Measurements from ENCODE around the gene C11orf97. TPM values are rescaled to one million over a fixed set of nuclear protein-coding genes. Genes with fewer than 3 reads are reported as not detected.

Gene C11orf97
- total and polyA plus RNA-seq, 2 of the 13 experiments (the other 11 are each of a cell fraction or from before 2014, with no cell fraction given), result 0.35 TPM; not detected in 1

- peak; percentile 56 for TF ChIP-seq XRCC5 (optimal IDR thresholded peaks at IDR 0.05; ENCODE audit: low read length)
- no peak; the same call in 1 of the 2 replicates for TF ChIP-seq HOXA5 (CRISPR knock-in tag; IDR thresholded peaks at IDR 0.05)
- TF ChIP-seq ZNF660 (CRISPR knock-in tag; IDR thresholded peaks at IDR 0.05; ENCODE audit: borderline replicate concordance, low read depth), result no peak
- no peak for TF ChIP-seq ISX (CRISPR knock-in tag; conservative IDR thresholded peaks at IDR 0.05)
- TF ChIP-seq ZNF761 (CRISPR knock-in tag; conservative IDR thresholded peaks at IDR 0.05), result no peak
- no peak for TF ChIP-seq ZNF703 (CRISPR knock-in tag; IDR thresholded peaks at IDR 0.05; ENCODE audit: borderline replicate concordance)
- peak; percentile 94 for TF ChIP-seq KMT2A (CRISPR knock-in tag; IDR thresholded peaks at IDR 0.05)
- TF ChIP-seq, protein P1, sequence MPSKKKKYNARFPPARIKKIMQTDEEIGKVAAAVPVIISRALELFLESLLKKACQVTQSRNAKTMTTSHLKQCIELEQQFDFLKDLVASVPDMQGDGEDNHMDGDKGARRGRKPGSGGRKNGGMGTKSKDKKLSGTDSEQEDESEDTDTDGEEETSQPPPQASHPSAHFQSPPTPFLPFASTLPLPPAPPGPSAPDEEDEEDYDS (CRISPR knock-in tag; IDR thresholded peaks at IDR 0.05), result peak; percentile 71
- no peak; the same call in 1 of the 2 replicates for TF ChIP-seq PITX1 (CRISPR knock-in tag; IDR thresholded peaks at IDR 0.05)
- TF ChIP-seq ZBTB8A (CRISPR knock-in tag; IDR thresholded peaks at IDR 0.05; ENCODE audit: borderline replicate concordance, low read depth), result no peak
- no peak for TF ChIP-seq ZNF34 (CRISPR knock-in tag; IDR thresholded peaks at IDR 0.05; ENCODE audit: borderline replicate concordance)
- peak; percentile 67; the same call in 1 of the 2 replicates for TF ChIP-seq GLI4 (CRISPR knock-in tag; IDR thresholded peaks at IDR 0.05; ENCODE audit: borderline replicate concordance)
- TF ChIP-seq ZNF280D (CRISPR knock-in tag; IDR thresholded peaks at IDR 0.05), result no peak
- TF ChIP-seq PTBP1 (IDR thresholded peaks at IDR 0.05; ENCODE audit: low read depth, low read length, poor library complexity, severe bottlenecking), result no peak
- no peak; the same call in 1 of the 2 replicates for TF ChIP-seq HES4 (CRISPR knock-in tag; IDR thresholded peaks at IDR 0.05; ENCODE audit: borderline replicate concordance)
- no peak for TF ChIP-seq CBX1 (IDR thresholded peaks at IDR 0.05; ENCODE audit: low read depth)
- no peak for TF ChIP-seq ZFP36L2 (CRISPR knock-in tag; IDR thresholded peaks at IDR 0.05)
- TF ChIP-seq, protein P2, sequence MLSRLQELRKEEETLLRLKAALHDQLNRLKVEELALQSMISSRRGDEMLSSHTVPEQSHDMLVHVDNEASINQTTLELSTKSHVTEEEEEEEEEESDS (CRISPR knock-in tag; IDR thresholded peaks at IDR 0.05; ENCODE audit: borderline replicate concordance), result no peak
- TF ChIP-seq, protein P3, sequence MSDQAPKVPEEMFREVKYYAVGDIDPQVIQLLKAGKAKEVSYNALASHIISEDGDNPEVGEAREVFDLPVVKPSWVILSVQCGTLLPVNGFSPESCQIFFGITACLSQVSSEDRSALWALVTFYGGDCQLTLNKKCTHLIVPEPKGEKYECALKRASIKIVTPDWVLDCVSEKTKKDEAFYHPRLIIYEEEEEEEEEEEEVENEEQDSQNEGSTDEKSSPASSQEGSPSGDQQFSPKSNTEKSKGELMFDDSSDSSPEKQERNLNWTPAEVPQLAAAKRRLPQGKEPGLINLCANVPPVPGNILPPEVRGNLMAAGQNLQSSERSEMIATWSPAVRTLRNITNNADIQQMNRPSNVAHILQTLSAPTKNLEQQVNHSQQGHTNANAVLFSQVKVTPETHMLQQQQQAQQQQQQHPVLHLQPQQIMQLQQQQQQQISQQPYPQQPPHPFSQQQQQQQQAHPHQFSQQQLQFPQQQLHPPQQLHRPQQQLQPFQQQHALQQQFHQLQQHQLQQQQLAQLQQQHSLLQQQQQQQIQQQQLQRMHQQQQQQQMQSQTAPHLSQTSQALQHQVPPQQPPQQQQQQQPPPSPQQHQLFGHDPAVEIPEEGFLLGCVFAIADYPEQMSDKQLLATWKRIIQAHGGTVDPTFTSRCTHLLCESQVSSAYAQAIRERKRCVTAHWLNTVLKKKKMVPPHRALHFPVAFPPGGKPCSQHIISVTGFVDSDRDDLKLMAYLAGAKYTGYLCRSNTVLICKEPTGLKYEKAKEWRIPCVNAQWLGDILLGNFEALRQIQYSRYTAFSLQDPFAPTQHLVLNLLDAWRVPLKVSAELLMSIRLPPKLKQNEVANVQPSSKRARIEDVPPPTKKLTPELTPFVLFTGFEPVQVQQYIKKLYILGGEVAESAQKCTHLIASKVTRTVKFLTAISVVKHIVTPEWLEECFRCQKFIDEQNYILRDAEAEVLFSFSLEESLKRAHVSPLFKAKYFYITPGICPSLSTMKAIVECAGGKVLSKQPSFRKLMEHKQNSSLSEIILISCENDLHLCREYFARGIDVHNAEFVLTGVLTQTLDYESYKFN (CRISPR knock-in tag; conservative IDR thresholded peaks at IDR 0.05), result no peak; the same call in 1 of the 2 replicates
- no peak for TF ChIP-seq NAIF1 (CRISPR knock-in tag; IDR thresholded peaks at IDR 0.05; ENCODE audit: borderline replicate concordance)
- no peak for TF ChIP-seq ZFAT (CRISPR knock-in tag; conservative IDR thresholded peaks at IDR 0.05)
These were observed 18.8 kb upstream of the C11orf97 start, which contains the start of the genes ANKRD49 and MRE11 (continued) for GRCh38 chr11:94493281-94494125.

All from HepG2 (cell line).